HG03095 (cell line): ENCODE measurements around the gene RNF144A.

Source experiments
- ATAC-seq: cut with Tn5 transposase; IDR thresholded peaks from one replicate; pipeline ENCODE4 v1.9.1; 2021; ENCODE audit warnings: moderate library complexity; ENCODE audit not compliant: unreplicated experiment

Gene RNF144A

GRCh38 chr2:7071154-7071553 lies 153.9 kb downstream of the RNF144A start:
- no peak for ATAC-seq

- no peak for ATAC-seq
These were observed 154.8 kb downstream of the RNF144A start for GRCh38 chr2:7071916-7072556.

GRCh38 chr2:7073901-7074300 lies 156.7 kb downstream of the RNF144A start:
- no peak for ATAC-seq

- ATAC-seq: no peak
These were observed 158.6 kb downstream of the RNF144A start for GRCh38 chr2:7075834-7076233.

- ATAC-seq: no peak
These were observed 160.6 kb downstream of the RNF144A start for GRCh38 chr2:7077660-7078267.

GRCh38 chr2:7083580-7084509 lies 166.6 kb downstream of the RNF144A start:
- no peak for ATAC-seq

GRCh38 chr2:7084601-7085000 lies 167.4 kb downstream of the RNF144A start:
- ATAC-seq: no peak

- ATAC-seq: no peak
These were observed 172.1 kb downstream of the RNF144A start for GRCh38 chr2:7089284-7089683.

- ATAC-seq: no peak
These were observed 172.8 kb downstream of the RNF144A start for GRCh38 chr2:7089898-7090510.

- no peak for ATAC-seq
These were observed 176.2 kb downstream of the RNF144A start for GRCh38 chr2:7093376-7093775.
